Mucosa of stomach (tissue), 1 donor: ENCODE results near the gene STK39.

ENCODE experiments used
- H3K27me3 ChIP-seq: one replicate; pipeline ENCODE4 v1.7.0; 2013; ENCODE audit warnings: mild to moderate bottlenecking, low read length; ENCODE audit not compliant: control insufficient read depth, insufficient read depth
- H3K36me3 ChIP-seq: one replicate; pipeline ENCODE4 v1.7.0; 2013; ENCODE audit warnings: low read length; ENCODE audit not compliant: control insufficient read depth, insufficient read depth
- H3K4me1 ChIP-seq: one replicate; pipeline ENCODE4 v1.7.0; 2013; ENCODE audit warnings: mild to moderate bottlenecking, low read length; ENCODE audit not compliant: control insufficient read depth, insufficient read depth
- H3K4me3 ChIP-seq: one replicate; pipeline ENCODE4 v1.7.0; 2013; ENCODE audit warnings: low read length
- H3K9ac ChIP-seq: one replicate; pipeline ENCODE4 v1.7.0; 2013; ENCODE audit warnings: mild to moderate bottlenecking, low read length, moderate library complexity
- H3K9me3 ChIP-seq: one replicate; pipeline ENCODE4 v1.7.0; 2013; ENCODE audit warnings: mild to moderate bottlenecking, low read length, moderate library complexity; ENCODE audit not compliant: control insufficient read depth
- donor health status: Pancreatic carcinoma.

The STK39 gene

DNA sequence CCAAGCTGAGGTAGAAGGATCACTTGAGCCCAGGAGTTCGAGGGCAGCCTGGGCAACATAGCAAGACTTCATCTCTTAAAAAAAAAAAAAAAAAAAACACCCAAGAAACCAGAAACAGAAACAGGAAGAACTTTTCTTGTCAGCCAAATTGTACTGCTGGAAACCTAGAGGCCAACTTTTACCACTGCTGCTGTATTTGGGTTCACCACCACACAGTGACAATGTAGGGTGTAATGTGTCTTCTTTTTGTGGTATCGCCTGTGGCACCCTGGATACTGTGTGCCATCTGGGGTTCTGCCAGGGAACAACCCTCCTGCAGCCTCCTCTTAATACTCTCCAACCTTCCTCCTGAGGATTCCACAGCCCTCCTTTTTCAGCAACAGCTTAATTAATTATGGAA lies 72.6 kb downstream of the STK39 start:
- Histone ChIP-seq H3K9ac (no peak overlapping the region), H3K27me3 (no peaks in the 10 kb centered on the region), H3K36me3 (no peaks in the 10 kb centered on the region), H3K4me3 (no peak overlapping the region), H3K4me1 (peaks cover 13% of the 10 kb centered on the region), H3K9me3 (no peaks in the 10 kb centered on the region)

DNA sequence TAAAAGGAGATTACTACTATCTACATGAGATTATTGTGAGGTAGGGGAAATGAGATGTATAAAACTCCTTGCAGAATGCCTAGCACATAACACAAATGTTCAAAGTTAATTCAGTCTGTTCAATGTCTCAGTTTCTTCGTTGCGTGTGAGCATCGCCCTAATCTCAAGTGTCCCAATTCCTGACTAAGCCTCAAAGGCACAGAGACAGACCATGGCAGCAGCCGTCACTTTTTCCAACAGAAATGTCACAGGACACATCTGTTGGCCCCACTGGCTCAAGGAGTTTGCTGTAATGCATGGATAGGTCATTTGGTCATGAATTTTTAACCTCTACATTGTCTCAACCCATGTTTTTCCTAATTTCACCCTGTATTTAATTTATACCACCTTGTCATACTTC lies 75.3 kb downstream of the STK39 start:
- Histone ChIP-seq H3K27me3 (no peaks in the 10 kb centered on the region), H3K4me1 (peaks cover 8% of the 10 kb centered on the region), H3K9me3 (no peaks in the 10 kb centered on the region), H3K4me3 (no peak overlapping the region), H3K36me3 (no peaks in the 10 kb centered on the region), H3K9ac (no peak overlapping the region)

DNA sequence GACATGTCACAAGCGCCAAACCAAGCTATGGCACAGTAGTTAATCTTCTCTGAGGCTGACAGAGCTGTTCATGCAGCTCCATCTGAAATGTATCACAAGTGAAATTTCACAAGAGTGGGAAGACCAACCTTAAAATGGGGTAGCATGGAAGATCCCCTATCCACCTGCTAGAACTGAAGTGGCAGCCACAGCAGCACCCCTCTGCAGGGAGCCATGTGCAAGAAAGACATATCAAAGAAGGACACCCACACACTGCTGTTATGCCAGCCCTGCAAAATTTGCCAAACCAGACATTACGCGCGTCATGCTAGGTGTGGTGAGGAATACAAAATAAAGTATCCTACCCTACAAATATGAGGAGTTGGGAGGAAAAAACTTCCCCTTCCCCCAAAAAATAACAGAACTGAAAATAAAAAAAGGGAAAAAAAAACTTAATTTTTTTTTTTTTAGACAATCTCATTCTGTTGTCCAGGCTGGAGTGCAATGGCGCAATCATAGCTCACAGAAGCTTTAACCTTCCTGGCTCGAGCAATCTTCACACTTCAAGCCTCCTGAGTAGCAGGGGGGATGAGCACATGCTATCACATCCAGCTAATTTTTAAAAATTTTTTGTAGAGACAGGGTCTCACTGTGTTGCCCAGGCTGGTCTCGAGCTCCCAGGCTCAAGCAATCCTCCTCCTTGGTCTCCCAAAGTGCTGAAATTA lies 76.2 kb downstream of the STK39 start:
- Histone ChIP-seq H3K4me1 (peaks cover 11% of the 10 kb centered on the region), H3K4me3 (no peak overlapping the region), H3K9me3 (no peaks in the 10 kb centered on the region), H3K27me3 (no peaks in the 10 kb centered on the region), H3K9ac (no peak overlapping the region), H3K36me3 (no peaks in the 10 kb centered on the region)

DNA sequence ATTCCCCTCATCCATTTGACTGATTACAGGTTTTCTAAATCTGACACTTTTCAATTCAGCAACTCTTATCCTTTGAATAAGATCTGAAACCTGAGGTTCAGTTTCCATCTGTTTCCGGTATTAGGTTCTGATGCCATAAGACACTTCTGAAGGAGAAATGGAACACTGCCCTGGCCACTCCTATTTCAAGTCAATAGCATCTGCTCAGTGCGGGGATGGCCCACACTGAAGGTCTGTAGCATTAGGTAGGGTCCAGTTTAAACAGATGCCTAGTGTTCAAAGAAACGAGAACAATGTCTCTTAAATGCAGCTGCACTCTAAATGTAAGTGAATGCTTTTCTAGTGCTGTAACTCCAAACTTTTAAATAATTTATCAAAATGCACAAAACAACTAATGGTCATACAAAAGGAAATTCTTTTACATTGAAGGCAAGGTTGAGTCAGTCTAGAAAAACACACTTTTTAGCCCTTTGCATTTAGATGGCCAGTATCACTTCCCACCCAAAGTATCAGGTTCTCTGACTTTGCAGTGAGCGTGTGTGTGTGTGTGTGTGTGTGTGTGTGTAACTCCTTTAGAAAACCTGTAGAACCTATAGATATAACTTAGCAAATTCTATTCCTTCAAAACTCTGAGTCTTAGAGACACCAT lies 78.2 kb downstream of the STK39 start:
- no peak overlapping the region for H3K4me3 ChIP-seq
- no peaks in the 10 kb centered on the region for H3K27me3 ChIP-seq
- peaks cover 11% of the 10 kb centered on the region for H3K4me1 ChIP-seq
- H3K9ac ChIP-seq = no peak overlapping the region
- no peaks in the 10 kb centered on the region for H3K9me3 ChIP-seq
- H3K36me3 ChIP-seq = no peaks in the 10 kb centered on the region

DNA sequence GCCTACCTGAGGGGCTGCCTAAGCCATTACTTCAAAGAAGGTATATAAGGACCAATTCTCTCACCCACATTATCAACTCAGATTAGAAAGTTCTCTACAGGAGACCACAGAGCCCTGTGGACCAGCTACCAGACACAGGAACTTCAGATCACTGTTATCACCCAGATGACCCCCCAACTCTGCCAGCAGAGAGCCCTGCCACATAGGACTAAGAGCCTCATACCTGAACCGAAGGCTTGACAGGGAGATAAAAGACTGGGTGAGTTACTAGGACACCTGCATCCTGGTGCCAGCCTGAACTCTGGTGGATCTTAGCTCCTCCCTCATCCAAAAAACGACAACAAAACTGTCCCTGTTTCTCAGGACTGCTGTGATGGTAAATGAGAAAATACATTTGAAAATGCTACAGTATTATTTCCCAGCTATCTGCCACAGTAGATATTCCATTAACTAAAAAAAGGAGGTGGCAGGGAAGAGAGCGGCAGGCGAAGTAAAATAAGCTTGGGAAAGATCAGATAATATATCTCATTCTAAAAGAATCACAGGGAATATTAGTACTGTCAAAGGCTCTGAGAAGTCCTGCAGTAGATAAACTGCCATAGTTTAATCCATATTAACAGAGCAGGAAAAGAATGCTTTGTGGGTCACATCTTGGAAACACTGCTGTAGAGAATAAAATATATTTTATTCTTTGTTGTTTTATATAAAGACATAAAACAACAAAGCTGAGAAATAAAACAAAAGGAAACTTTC lies 79.7 kb downstream of the STK39 start:
- H3K9ac ChIP-seq = no peak overlapping the region
- H3K4me3 ChIP-seq = no peak overlapping the region
- no peaks in the 10 kb centered on the region for H3K27me3 ChIP-seq
- no peaks in the 10 kb centered on the region for H3K36me3 ChIP-seq
- no peaks in the 10 kb centered on the region for H3K9me3 ChIP-seq
- H3K4me1 ChIP-seq = peaks cover 11% of the 10 kb centered on the region

DNA sequence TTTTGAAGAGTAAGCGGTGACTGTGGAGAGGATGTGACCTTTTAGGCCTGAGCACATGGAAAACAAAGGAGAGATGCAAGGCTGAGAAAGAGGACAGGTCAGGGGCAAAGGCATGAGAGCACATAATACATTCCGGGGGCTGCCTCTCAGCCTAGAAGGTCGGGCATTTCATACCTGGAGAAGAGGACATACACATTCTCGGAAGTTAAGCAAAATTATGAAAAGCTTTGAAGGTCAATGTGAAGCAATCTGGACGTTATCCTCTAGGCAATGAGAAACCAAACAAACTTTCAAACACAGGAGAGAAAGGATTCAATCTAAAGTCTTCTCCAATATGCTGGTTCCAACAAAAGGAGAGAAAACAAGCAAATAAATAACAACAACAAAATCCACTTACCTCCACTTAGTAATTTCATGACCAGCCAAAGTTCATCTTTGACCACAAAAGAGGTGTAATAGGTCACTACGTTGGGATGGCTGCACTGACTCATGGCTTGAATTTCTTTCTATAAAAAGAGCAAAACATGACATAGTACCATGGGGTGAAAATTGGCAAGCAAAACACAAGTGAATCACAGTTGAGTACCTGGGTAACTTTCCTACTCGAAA lies 80.4 kb downstream of the STK39 start:
- H3K9ac ChIP-seq = no peak overlapping the region
- H3K36me3 ChIP-seq = no peaks in the 10 kb centered on the region
- no peak overlapping the region for H3K4me3 ChIP-seq
- peaks cover 11% of the 10 kb centered on the region for H3K4me1 ChIP-seq
- no peaks in the 10 kb centered on the region for H3K9me3 ChIP-seq
- H3K27me3 ChIP-seq = no peaks in the 10 kb centered on the region

- Histone ChIP-seq H3K27me3 (no peaks in the 10 kb centered on the region), H3K9ac (no peak overlapping the region), H3K4me1 (peaks cover 11% of the 10 kb centered on the region), H3K9me3 (no peaks in the 10 kb centered on the region), H3K36me3 (no peaks in the 10 kb centered on the region), H3K4me3 (no peak overlapping the region)
These were observed 81.2 kb downstream of the STK39 start for GRCh38 chr2:168165985-168166901.

DNA sequence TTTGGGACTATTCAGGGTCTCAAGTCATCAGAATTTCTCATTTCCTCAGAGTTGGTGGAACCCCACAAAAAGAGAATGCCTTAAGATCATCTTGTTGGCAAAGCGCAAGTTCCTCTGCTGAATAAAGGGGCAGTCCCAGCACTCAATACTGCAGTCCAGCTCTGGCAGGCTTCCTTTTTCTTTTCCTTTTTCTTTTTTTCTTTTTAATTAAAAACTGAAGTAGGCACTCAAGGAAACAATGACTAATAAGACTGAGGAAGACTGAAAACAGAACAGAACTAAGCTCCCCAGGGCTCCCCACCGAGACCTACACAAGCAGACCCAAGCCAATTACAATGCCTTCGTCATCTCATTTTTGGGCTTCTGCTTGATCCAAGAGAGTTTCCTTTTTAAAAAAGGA lies 82.0 kb downstream of the STK39 start:
- Histone ChIP-seq H3K4me1 (peaks cover 11% of the 10 kb centered on the region), H3K9ac (no peak overlapping the region), H3K9me3 (no peaks in the 10 kb centered on the region), H3K36me3 (no peaks in the 10 kb centered on the region), H3K27me3 (no peaks in the 10 kb centered on the region), H3K4me3 (no peak overlapping the region)

GRCh38 chr2:168160897-168161296 lies 86.5 kb downstream of the STK39 start:
- no peaks in the 10 kb centered on the region for H3K36me3 ChIP-seq
- H3K4me1 ChIP-seq = peaks cover 9% of the 10 kb centered on the region
- H3K27me3 ChIP-seq = no peaks in the 10 kb centered on the region
- no peaks in the 10 kb centered on the region for H3K9me3 ChIP-seq
- no peak overlapping the region for H3K4me3 ChIP-seq
- no peak overlapping the region for H3K9ac ChIP-seq

GRCh38 chr2:168159754-168160585 lies 87.4 kb downstream of the STK39 start:
- Histone ChIP-seq H3K36me3 (no peaks in the 10 kb centered on the region), H3K27me3 (no peaks in the 10 kb centered on the region), H3K9ac (no peak overlapping the region), H3K9me3 (no peaks in the 10 kb centered on the region), H3K4me3 (no peak overlapping the region), H3K4me1 (peaks cover 12% of the 10 kb centered on the region)

GRCh38 chr2:168158586-168158985 lies 88.8 kb downstream of the STK39 start:
- no peaks in the 10 kb centered on the region for H3K36me3 ChIP-seq

More at GRCh38 chr2:168158586-168158985, 88.8 kb downstream of the STK39 start:
- H3K4me1 ChIP-seq = peaks cover 15% of the 10 kb centered on the region
- no peaks in the 10 kb centered on the region for H3K9me3 ChIP-seq
- no peak overlapping the region for H3K4me3 ChIP-seq
- no peak overlapping the region for H3K9ac ChIP-seq
- no peaks in the 10 kb centered on the region for H3K27me3 ChIP-seq
